Pancreas (tissue), 10 donors: ENCODE results near the gene SPTLC3. TPM values are rescaled to one million over a fixed set of nuclear protein-coding genes. Genes with fewer than 3 reads are reported as not detected.

ENCODE experiments used
- ATAC-seq, 4 donors: fragments of 200-7000 bp; cut with Tn5 transposase; one replicate each; pipeline versions ENCODE4 v1.8.0 to v1.9.1; 2020; ENCODE audit warnings: mild to moderate bottlenecking in 4 of 4, moderate library complexity in 4 of 4
- DNase-seq, 6 donors: peaks; one replicate each; pipeline ENCODE4 v3.0.0-alpha.2; 2020
- FAIRE-seq: peaks from 2 replicates; lab custom pipeline; 2012; peaks lifted over from hg19 to GRCh38; lab: Jason Lieb, UNC
- H3K27ac ChIP-seq, 4 donors: fragments of 200-600 bp; sonication (generic); 1 replicate in 3 of 4; 2 replicates in 1 of 4; pipeline versions ENCODE4 v1.5.0 to v1.8.0; 2020
- H3K27me3 ChIP-seq, 4 donors: fragments of 200-600 bp; one replicate each; pipeline ENCODE4 v1.8.0; 2021
- H3K36me3 ChIP-seq, 3 donors: fragments of 200-600 bp; sonication (generic) in 1 of 3; one replicate each; pipeline versions ENCODE4 v1.5.0 to v1.8.0; 2020 to 2021
- H3K4me1 ChIP-seq, 3 donors: fragments of 200-600 bp; one replicate each; pipeline ENCODE4 v1.8.0; 2021
- H3K4me3 ChIP-seq, 4 donors: fragments of 200-600 bp; sonication (generic) in 2 of 4; one replicate each; pipeline versions ENCODE4 v1.5.0 to v1.8.0; 2020 to 2021
- H3K9me3 ChIP-seq, 4 donors: fragments of 200-600 bp; one replicate each; pipeline ENCODE4 v1.8.0; 2021
- WGBS, 2 donors: extraction: QIAGEN DNeasy Blood & Tissue Kit; methylation state at CpG; one replicate each; pipeline ENCODE4 v1.1.7; 2013; 5-methylcytosine and 5-hydroxymethylcytosine counted together
- intact Hi-C, 3 donors: fragments of 100-400 bp; cut with DNase I; formaldehyde crosslinking; loops; one replicate each; pipeline versions ENCODE4 v1.11.1 to v1.14.2; 2022
- polyA plus RNA-seq, 2 donors: library from polyadenylated mRNA; stranded (reverse); fragments of 200-250 nt; gene quantifications; one replicate each; pipeline ENCODE4 v1.2.3, GENCODE V29; 2013
- total RNA-seq, 6 donors: library from RNA; stranded (reverse); fragmentation: NEBNext Ultra II Directional in 4 of 6; extraction: Animal tissue kit (Norgen Biotek cat#: 25700) in 4 of 6; gene quantifications; one replicate each; pipeline versions ENCODE4 v1.2.1 to v1.2.4, GENCODE V29; 2021 to 2023
- TF ChIP-seq, protein P1 (sequence below), 4 donors: fragments of 200-600 bp; sonication (generic) in 3 of 4; IDR thresholded peaks; one replicate each; pipeline versions ENCODE4 v1.5.0 to v1.8.0; 2021; ENCODE audit warnings: antibody characterized with exemption in 4 of 4
- donor health status: healthy with polysubstance abuse.
- donor health status: DM: no; HTN: no; CAD: no; lungs with moderate emphysema.
- donor health status: DM: no; HTN: no; CAD: no.
- donor health status: control.
- donor health status: control.
- donor health status: Bipolar disorder and iron deficiency.
- donor health status: DM: yes; HTN: yes; CAD: no.
- donor health status: DM: no; HTN: no; CAD: no.
- donor health status: DM: no; HTN: no; CAD: no.
- donor health status: DM: yes; HTN: yes; CAD: no.

SPTLC3 gene
- total and polyA plus RNA-seq, 8 donors = 1.5 to 9.3 (median 4.4) TPM

DNA sequence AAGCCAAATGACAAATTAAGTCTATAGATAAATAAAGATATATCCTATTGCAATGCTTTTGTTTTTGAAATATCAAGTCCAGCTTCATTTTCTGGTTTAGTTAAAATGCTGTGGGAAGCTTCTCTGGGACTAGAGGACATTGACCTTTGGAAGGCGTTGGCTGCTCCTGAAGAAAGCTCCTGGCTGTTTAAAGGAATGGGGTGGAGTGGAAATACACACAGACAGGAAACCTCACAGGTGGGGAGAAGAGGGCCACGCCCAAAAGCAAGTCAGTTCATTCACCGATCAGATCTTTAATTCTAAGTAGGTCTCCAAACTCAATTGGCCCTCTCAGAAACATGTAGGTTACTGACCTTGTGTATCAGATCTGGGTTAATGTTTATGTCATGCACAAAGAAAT lies 59.6 kb downstream of the SPTLC3 start:
- H3K4me1 ChIP-seq = no peaks in the 10 kb centered on the region
- intact Hi-C loops = no loop called here
- no peaks in the 10 kb centered on the region for H3K27me3 ChIP-seq
- H3K9me3 ChIP-seq = no peaks in the 10 kb centered on the region
- ATAC-seq (peak in 1 of 4 donors; percentile 40), FAIRE-seq (no peak), DNase-seq (no peak)
- no peak overlapping the region for H3K27ac ChIP-seq
- H3K4me3 ChIP-seq = no peak overlapping the region
- WGBS, 2 donors = 40 to 48% methylated on average over 3 of the region's 3 CpGs
- TF ChIP-seq, protein P1, sequence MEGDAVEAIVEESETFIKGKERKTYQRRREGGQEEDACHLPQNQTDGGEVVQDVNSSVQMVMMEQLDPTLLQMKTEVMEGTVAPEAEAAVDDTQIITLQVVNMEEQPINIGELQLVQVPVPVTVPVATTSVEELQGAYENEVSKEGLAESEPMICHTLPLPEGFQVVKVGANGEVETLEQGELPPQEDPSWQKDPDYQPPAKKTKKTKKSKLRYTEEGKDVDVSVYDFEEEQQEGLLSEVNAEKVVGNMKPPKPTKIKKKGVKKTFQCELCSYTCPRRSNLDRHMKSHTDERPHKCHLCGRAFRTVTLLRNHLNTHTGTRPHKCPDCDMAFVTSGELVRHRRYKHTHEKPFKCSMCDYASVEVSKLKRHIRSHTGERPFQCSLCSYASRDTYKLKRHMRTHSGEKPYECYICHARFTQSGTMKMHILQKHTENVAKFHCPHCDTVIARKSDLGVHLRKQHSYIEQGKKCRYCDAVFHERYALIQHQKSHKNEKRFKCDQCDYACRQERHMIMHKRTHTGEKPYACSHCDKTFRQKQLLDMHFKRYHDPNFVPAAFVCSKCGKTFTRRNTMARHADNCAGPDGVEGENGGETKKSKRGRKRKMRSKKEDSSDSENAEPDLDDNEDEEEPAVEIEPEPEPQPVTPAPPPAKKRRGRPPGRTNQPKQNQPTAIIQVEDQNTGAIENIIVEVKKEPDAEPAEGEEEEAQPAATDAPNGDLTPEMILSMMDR (IDR thresholded peaks at IDR 0.05) = no peak
- no peaks in the 10 kb centered on the region for H3K36me3 ChIP-seq

DNA sequence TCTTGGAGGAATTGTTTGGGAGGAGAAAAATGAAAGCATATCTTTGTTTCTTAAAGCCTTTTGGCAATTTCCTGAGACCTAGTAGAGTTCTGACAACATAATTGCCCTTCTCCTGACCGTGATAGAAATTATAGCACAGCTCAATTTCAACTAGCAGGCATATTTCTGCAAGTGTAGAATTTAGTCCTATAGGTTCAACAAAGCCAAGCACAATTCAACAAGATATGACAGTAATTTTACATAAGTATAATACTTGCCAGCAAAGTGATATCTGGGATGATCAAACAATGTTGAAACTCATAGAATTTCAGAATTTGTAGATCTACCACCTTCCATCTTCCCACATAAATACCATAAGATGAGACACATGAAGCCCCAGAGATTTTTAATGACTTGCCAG lies 73.1 kb downstream of the SPTLC3 start:
- intact Hi-C loops = no loop called here
- Histone ChIP-seq H3K27me3 (no peaks in the 10 kb centered on the region), H3K36me3 (no peaks in the 10 kb centered on the region), H3K4me3 (no peak overlapping the region), H3K9me3 (no peaks in the 10 kb centered on the region), H3K4me1 (no peaks in the 10 kb centered on the region), H3K27ac (no peak overlapping the region)
- FAIRE-seq (no peak), ATAC-seq (no peak), DNase-seq (no peak)
- TF ChIP-seq, protein P1 (IDR thresholded peaks at IDR 0.05) = no peak
- WGBS, 2 donors = 93 to 97% methylated on average over 1 of the region's 1 CpG

DNA sequence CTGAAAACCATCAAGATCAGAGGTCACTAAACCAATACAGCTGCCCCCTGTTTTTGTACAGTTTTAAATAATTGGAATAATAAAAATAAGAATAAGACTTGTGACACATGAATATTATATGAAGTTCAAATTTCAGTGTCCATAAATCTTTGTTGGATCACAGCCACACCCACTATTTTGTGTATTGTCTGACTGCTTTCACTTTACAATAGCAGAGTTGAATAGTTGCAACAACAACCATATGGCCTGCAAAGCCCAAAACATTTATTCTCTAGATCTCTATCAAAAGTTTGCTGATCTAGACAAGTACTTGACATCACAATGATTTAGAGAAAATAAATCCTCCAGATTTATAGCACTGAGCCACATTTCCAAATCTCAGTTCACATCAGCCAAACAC lies 73.6 kb downstream of the SPTLC3 start:
- intact Hi-C loops = no loop called here
- Histone ChIP-seq H3K27ac (no peak overlapping the region), H3K27me3 (no peaks in the 10 kb centered on the region), H3K9me3 (no peaks in the 10 kb centered on the region), H3K4me1 (no peaks in the 10 kb centered on the region), H3K4me3 (no peak overlapping the region), H3K36me3 (no peaks in the 10 kb centered on the region)
- FAIRE-seq (no peak), ATAC-seq (no peak), DNase-seq (no peak)
- TF ChIP-seq, protein P1 (IDR thresholded peaks at IDR 0.05) = no peak

DNA sequence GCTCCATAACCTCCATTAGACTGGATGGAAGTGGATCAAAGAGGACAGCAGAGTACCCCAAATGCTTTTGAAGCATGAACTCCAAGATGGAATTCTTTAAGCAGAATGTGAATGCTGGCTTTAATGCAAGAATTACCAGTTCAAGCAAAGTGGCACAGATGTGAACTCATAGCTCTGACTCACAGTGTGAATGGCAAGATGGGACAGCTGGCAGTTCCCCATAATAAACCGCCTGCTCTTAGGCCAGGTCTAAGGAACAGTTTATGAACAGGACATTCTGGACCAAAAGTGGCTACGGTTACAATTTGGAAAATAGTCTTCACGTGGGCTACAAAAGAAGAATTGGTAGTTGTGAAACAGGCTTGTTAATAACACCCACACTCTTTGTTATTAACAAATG lies 76.5 kb downstream of the SPTLC3 start:
- DNase-seq (no peak), FAIRE-seq (no peak), ATAC-seq (no peak)
- no peak overlapping the region for H3K4me3 ChIP-seq
- TF ChIP-seq, protein P1 (IDR thresholded peaks at IDR 0.05) = no peak
- 61 to 87% methylated on average over 3 of the region's 3 CpGs for WGBS, 2 donors
- H3K27ac ChIP-seq = no peak overlapping the region
- H3K4me1 ChIP-seq = no peaks in the 10 kb centered on the region
- no peaks in the 10 kb centered on the region for H3K36me3 ChIP-seq
- intact Hi-C loops = no loop called here
- no peaks in the 10 kb centered on the region for H3K27me3 ChIP-seq
- H3K9me3 ChIP-seq = no peaks in the 10 kb centered on the region

DNA sequence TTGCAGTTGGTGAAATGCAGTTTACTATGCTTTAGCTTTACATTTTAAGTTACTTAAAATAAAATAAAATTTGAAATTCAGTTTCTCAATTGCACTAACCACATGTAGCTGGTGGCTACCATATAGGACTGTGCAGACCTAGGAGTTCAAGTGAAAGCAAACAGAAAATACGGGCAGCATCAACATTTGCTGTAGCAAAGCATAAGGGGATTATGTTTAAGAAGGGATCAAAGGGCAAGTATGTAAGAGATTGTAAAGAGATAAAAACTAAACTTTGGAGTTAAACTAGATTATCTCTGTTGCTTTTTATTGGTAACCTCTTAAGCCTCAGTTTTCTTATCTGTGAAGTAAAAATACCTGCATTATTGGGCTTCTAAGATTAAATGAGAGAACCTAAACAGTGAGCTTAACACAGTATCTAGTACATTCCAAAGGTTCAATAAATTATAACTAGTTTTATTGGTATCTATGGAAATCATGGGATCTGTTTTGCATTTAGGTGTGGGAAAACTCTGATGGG lies 81.2 kb downstream of the SPTLC3 start:
- H3K36me3 ChIP-seq = peaks cover 0 to 3% (median 0%) of the 10 kb centered on the region in 3 donors
- FAIRE-seq (peak; percentile 45), ATAC-seq (no peak), DNase-seq (no peak)
- no peaks in the 10 kb centered on the region for H3K4me1 ChIP-seq
- WGBS, 2 donors = 54 to 58% methylated on average over 1 of the region's 1 CpG
- no peaks in the 10 kb centered on the region for H3K9me3 ChIP-seq
- H3K27me3 ChIP-seq = no peaks in the 10 kb centered on the region
- TF ChIP-seq, protein P1 (IDR thresholded peaks at IDR 0.05) = no peak
- H3K4me3 ChIP-seq = no peak overlapping the region
- H3K27ac ChIP-seq = no peak overlapping the region
- intact Hi-C loops = no loop called here
